Prostate gland (tissue), 2 donors: Measurements from ENCODE around the gene DNM2. TPM values are rescaled to one million over a fixed set of nuclear protein-coding genes. Genes with fewer than 3 reads are reported as not detected.

Source experiments
- DNase-seq: peaks from one replicate; pipeline ENCODE4 v3.0.0-alpha.2; 2019; ENCODE audit warnings: low spot score
- H3K27ac ChIP-seq, 2 donors: fragments of 200-600 bp; sonication (generic); 2 replicates each; pipeline ENCODE4 v1.5.1; 2017 to 2019
- H3K27me3 ChIP-seq: fragments of 200-600 bp; sonication (generic); replicated peaks from 2 replicates; pipeline ENCODE4 v1.5.1; 2019; ENCODE audit not compliant: insufficient read depth
- H3K36me3 ChIP-seq, 2 donors: fragments of 200-600 bp; sonication (generic); 1 replicate in 1 of 2; 2 replicates in 1 of 2; pipeline versions ENCODE4 v1.5.1 to v1.8.1; 2017 to 2019
- H3K4me1 ChIP-seq: fragments of 200-600 bp; sonication (generic); replicated peaks from 2 replicates; pipeline ENCODE4 v1.5.1; 2019
- H3K4me3 ChIP-seq, 2 donors: fragments of 200-600 bp; sonication (generic); 2 replicates each; pipeline ENCODE4 v1.5.1; 2017 to 2019
- H3K9me3 ChIP-seq: fragments of 200-600 bp; sonication (generic); 2 replicates; pipeline ENCODE4 v1.5.1; 2017
- POLR2A ChIP-seq: fragments of 450-650 bp; IDR thresholded peaks from one replicate; pipeline ENCODE4 v1.6.1; 2016; ENCODE audit warnings: antibody characterized with exemption, mild to moderate bottlenecking
- POLR2AphosphoS5 ChIP-seq: sonication (generic); formaldehyde crosslinking; IDR thresholded peaks from one replicate; pipeline ENCODE4 v1.6.1; 2017; ENCODE audit warnings: antibody characterized with exemption
- WGBS: methylation state at CpG from one replicate; pipeline ENCODE4 v1.1.5; 2018; 5-methylcytosine and 5-hydroxymethylcytosine counted together
- intact Hi-C: fragments of 100-400 bp; cut with DNase I; formaldehyde crosslinking; loops from one replicate; pipeline ENCODE4 v1.14.2; 2022
- total RNA-seq, 2 donors: library from RNA; depleted of rRNA; stranded (reverse); fragments of >200 nt; gene quantifications; one replicate each; pipeline ENCODE4 v1.1.0, GENCODE V29; 2016
- TF ChIP-seq, protein P1 (sequence below), 4 experiments: fragments of 200-600 bp in 2 of 4; fragments of 450-650 bp in 2 of 4; sonication (generic) in 2 of 4; IDR thresholded peaks; 1 replicate in 3 of 4; 2 replicates in 1 of 4; pipeline ENCODE4 v1.5.1; 2016 to 2019; ENCODE audit warnings: antibody characterized with exemption in 4 of 4, mild to moderate bottlenecking in 2 of 4, moderate library complexity in 2 of 4

The DNM2 gene
- total RNA-seq, 2 donors from 2014 or later, result 137 to 279 TPM

DNA sequence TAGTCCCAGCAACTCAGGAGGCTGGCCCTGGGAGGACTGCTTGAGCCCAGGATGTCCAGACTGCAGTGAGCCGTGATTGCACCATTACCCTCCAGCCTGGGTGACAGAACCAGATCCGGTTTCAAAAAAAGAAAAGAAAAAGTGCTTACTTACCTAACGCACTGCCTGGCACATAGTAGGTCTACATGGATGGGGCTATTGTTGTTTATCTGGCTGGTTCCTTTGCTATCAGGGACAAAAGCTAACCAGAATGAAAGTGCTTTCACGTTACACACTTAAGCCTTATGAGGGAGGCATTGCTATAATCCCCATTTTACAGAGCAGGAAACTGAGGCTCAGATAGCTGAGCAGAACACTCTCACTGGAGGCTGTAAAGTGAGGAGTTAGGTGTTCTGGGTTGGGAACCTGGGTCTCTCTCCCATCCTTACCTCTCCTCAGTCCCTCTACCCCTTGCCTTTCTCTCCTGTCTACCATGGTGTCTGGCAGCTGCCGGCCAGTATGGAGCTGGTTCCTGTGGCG, 2.8 kb downstream of the DNM2 start:
- Histone ChIP-seq H3K9me3 (no peaks in the 10 kb centered on the region), H3K27ac (no peak overlapping the region), H3K27me3 (no peaks in the 10 kb centered on the region), H3K4me1 (peaks cover 10% of the 10 kb centered on the region), H3K4me3 (no peak overlapping the region), H3K36me3 (no peaks in the 10 kb centered on the region)
- intact Hi-C loops, result no loop called here
- 91% methylated on average over 6 of the region's 6 CpGs for WGBS
- no peak for DNase-seq
- no peak for TF ChIP-seq POLR2AphosphoS5
- no peak for TF ChIP-seq POLR2A
- TF ChIP-seq, protein P1, sequence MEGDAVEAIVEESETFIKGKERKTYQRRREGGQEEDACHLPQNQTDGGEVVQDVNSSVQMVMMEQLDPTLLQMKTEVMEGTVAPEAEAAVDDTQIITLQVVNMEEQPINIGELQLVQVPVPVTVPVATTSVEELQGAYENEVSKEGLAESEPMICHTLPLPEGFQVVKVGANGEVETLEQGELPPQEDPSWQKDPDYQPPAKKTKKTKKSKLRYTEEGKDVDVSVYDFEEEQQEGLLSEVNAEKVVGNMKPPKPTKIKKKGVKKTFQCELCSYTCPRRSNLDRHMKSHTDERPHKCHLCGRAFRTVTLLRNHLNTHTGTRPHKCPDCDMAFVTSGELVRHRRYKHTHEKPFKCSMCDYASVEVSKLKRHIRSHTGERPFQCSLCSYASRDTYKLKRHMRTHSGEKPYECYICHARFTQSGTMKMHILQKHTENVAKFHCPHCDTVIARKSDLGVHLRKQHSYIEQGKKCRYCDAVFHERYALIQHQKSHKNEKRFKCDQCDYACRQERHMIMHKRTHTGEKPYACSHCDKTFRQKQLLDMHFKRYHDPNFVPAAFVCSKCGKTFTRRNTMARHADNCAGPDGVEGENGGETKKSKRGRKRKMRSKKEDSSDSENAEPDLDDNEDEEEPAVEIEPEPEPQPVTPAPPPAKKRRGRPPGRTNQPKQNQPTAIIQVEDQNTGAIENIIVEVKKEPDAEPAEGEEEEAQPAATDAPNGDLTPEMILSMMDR (IDR thresholded peaks at IDR 0.05), result no peak

DNA sequence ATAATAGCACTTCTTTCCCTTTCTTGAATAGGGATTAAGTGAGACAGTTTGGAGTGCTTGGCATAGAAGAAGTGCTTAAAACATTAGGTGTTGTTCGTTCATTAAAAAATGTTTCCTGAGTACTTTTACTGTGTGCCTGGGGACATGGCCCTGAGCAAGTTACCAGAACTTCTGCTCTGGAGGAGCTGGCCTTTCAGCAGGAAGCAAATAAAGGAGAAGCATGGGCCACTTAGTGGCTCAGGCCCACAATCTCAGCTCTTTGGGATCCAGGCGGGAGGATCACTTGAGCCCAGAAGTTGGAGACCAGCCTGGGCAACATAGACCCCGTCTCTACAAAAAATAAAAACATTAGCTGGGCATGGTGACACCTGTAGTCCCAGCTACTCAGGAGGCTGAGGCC, 5.7 kb downstream of the DNM2 start:
- 86% methylated on average over 3 of the region's 3 CpGs for WGBS
- Histone ChIP-seq H3K9me3 (no peaks in the 10 kb centered on the region), H3K36me3 (no peaks in the 10 kb centered on the region), H3K4me3 (no peak overlapping the region), H3K27me3 (no peaks in the 10 kb centered on the region), H3K4me1 (peaks cover 10% of the 10 kb centered on the region), H3K27ac (no peak overlapping the region)
- TF ChIP-seq POLR2AphosphoS5 (no peak), POLR2A (no peak)
- TF ChIP-seq, protein P1 (IDR thresholded peaks at IDR 0.05), result no peak
- intact Hi-C loops, result no loop called here
- no peak for DNase-seq

DNA sequence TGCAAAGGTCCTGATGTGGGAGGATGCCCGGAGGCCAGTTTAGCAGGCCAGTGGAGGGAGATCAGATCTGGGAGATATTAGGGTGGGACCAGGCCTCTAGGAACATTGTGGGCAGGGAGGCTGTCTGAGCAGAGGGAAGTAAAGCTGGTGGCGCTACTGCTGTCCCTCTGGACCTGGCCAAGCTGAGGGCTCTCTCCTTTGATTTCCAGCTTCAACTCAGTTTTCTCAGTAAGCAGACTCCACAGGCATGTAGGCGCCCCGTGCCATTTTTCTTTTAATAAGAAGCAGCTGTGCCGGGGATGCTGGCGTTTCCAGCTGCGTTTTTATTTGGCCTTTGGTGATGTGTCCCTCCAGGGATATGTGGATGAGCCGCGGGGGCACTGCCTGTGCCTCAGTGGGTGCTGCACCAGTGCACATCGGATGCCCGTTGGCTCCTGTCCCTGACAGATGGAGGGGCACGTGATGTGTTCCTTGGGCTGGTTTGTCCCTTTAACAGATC, 6.7 kb downstream of the DNM2 start:
- Histone ChIP-seq H3K4me3 (no peak overlapping the region), H3K4me1 (peaks cover 4% of the 10 kb centered on the region), H3K27ac (peak overlapping the region in 1 of 2 donors; percentile 21), H3K9me3 (no peaks in the 10 kb centered on the region), H3K27me3 (no peaks in the 10 kb centered on the region), H3K36me3 (no peaks in the 10 kb centered on the region)
- no peak for DNase-seq
- TF ChIP-seq POLR2A (no peak), POLR2AphosphoS5 (no peak)
- TF ChIP-seq, protein P1 (IDR thresholded peaks at IDR 0.05), result no peak
- 59% methylated on average over 12 of the region's 12 CpGs for WGBS
- intact Hi-C loops, result no loop called here

DNA sequence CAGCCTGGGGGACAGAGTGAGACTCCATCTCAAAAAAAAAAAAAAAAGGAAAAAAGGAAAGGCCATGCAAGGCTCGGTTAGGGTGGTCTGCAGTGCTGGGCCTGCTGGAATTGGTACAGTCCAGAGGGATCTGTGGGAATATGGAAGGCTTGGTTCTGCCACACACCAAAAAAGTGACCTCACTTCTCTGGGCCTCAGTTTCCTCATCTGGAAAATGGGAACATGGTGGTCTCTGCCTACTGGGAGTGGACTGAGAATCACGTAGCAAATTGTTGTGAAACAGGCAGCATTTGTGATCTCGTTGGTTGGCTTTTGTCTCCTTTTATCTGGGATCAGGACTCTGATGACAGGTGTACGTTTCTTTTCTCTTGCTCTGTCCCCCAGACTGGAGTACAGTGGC, 7.5 kb downstream of the DNM2 start:
- Histone ChIP-seq H3K36me3 (no peaks in the 10 kb centered on the region), H3K27ac (no peak overlapping the region), H3K27me3 (no peaks in the 10 kb centered on the region), H3K4me1 (no peaks in the 10 kb centered on the region), H3K4me3 (no peak overlapping the region), H3K9me3 (no peaks in the 10 kb centered on the region)
- TF ChIP-seq POLR2AphosphoS5, result no peak
- TF ChIP-seq, protein P1 (IDR thresholded peaks at IDR 0.05), result no peak
- TF ChIP-seq POLR2A, result no peak
- no peak for DNase-seq
- whole genome bisulfite sequencing, result 84% methylated on average over 4 of the region's 4 CpGs
- intact Hi-C loops, result no loop called here

DNA sequence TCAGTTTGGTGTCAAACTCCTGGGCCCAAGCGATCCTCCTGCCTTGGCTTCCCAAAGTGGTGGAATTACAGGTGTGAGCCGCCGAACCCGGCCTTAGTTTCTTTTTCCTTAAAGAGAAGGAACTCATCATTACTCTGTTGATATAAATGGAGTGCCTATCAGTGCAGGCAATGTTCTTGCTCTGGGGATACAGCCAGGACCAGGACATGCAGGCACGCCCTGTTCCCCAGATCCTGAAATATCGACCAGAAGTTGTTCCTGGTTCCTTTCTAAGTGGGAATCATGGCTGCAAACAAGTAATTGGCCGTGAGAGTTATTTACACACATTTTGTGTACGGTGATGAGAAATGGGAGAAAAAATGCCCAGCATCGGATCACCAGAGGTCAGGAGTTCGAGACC, 8.4 kb downstream of the DNM2 start:
- no peaks in the 10 kb centered on the region for H3K27me3 ChIP-seq
- peak overlapping the region in 1 of 2 donors; percentile 24 for H3K27ac ChIP-seq
- no peaks in the 10 kb centered on the region for H3K9me3 ChIP-seq
- no peak overlapping the region for H3K4me3 ChIP-seq
- intact Hi-C loops, result no loop called here
- 59% methylated on average over 10 of the region's 10 CpGs for whole genome bisulfite sequencing
- H3K36me3 ChIP-seq, result no peaks in the 10 kb centered on the region
- DNase-seq, result peak; percentile 23
- peak; percentile 77 for TF ChIP-seq POLR2AphosphoS5
- TF ChIP-seq, protein P1 (IDR thresholded peaks at IDR 0.05), result no peak
- no peaks in the 10 kb centered on the region for H3K4me1 ChIP-seq
